Astrocyte of the hippocampus (primary cell): ENCODE data around the gene DOCK10.

Experiments used
- DNase-seq: peaks from one replicate; pipeline ENCODE4 v3.0.0; 2011; ENCODE audit warnings: low read depth, low spot score

The DOCK10 gene

GRCh38 chr2:224883172-224883516 is 159.1 kb downstream of the DOCK10 start:
- DNase-seq = no peak

- DNase-seq = peak; percentile 84
These were observed 159.7 kb downstream of the DOCK10 start for GRCh38 chr2:224882291-224883171.

- no peak for DNase-seq
These were observed 160.4 kb downstream of the DOCK10 start for GRCh38 chr2:224881846-224882245.

GRCh38 chr2:224876522-224876921 is 165.7 kb downstream of the DOCK10 start:
- DNase-seq = no peak

GRCh38 chr2:224875841-224876240 is 166.4 kb downstream of the DOCK10 start:
- DNase-seq = no peak

- no peak for DNase-seq
These were observed 167.1 kb downstream of the DOCK10 start for GRCh38 chr2:224875153-224875552.

GRCh38 chr2:224871813-224872212 is 170.5 kb downstream of the DOCK10 start:
- DNase-seq = no peak

GRCh38 chr2:224870341-224870740 is 171.9 kb downstream of the DOCK10 start:
- no peak for DNase-seq

- DNase-seq = peak; percentile 82
These were observed 172.6 kb downstream of the DOCK10 start for GRCh38 chr2:224869601-224870233.

- peak; percentile 61 for DNase-seq
These were observed 177.3 kb downstream of the DOCK10 start for GRCh38 chr2:224865016-224865415.

- no peak for DNase-seq
These were observed 181.0 kb downstream of the DOCK10 start for GRCh38 chr2:224861266-224861665.

- DNase-seq = no peak
These were observed 181.5 kb downstream of the DOCK10 start for GRCh38 chr2:224860786-224861185.

GRCh38 chr2:224851811-224852210 is 190.5 kb downstream of the DOCK10 start:
- DNase-seq = no peak

- DNase-seq = peak; percentile 15
These were observed 192.2 kb downstream of the DOCK10 start for GRCh38 chr2:224850081-224850480.

GRCh38 chr2:224849264-224849663 is 193.0 kb downstream of the DOCK10 start:
- peak; percentile 14 for DNase-seq

- DNase-seq = peak; percentile 96
These were observed 194.1 kb downstream of the DOCK10 start for GRCh38 chr2:224847961-224848850.

- no peak for DNase-seq
These were observed 194.9 kb downstream of the DOCK10 start for GRCh38 chr2:224847381-224847780.

GRCh38 chr2:224846686-224847085 is 195.6 kb downstream of the DOCK10 start:
- DNase-seq = no peak

- no peak for DNase-seq
These were observed 196.1 kb downstream of the DOCK10 start for GRCh38 chr2:224846161-224846560.

- peak; percentile 64 for DNase-seq
These were observed 199.1 kb downstream of the DOCK10 start for GRCh38 chr2:224843141-224843540.

GRCh38 chr2:224841910-224842309 is 200.4 kb downstream of the DOCK10 start:
- DNase-seq = peak; percentile 46

GRCh38 chr2:224838335-224838734 is 203.9 kb downstream of the DOCK10 start:
- DNase-seq = no peak
